Mesodermal cell (in vitro differentiated cells): Measurements from ENCODE around the gene COL13A1.
A peak's percentile ranks its signal among the peaks of the same experiment; 100 is the strongest.

Experiments used
- H3K27ac ChIP-seq: 2 replicates; pipeline ENCODE4 v1.7.0; 2013; ENCODE audit warnings: mild to moderate bottlenecking, low read depth, low read length, moderate library complexity; ENCODE audit not compliant: severe bottlenecking
- H3K36me3 ChIP-seq: 2 replicates; pipeline ENCODE4 v1.7.1; 2013; ENCODE audit warnings: mild to moderate bottlenecking, low read length, moderate library complexity; ENCODE audit not compliant: control insufficient read depth, insufficient read depth
- H3K4me1 ChIP-seq: one replicate; pipeline ENCODE4 v1.7.1; 2013; ENCODE audit warnings: mild to moderate bottlenecking, low read length; ENCODE audit not compliant: insufficient read depth, control insufficient read depth, poor library complexity, severe bottlenecking
- H3K4me3 ChIP-seq: 2 replicates; pipeline ENCODE4 v1.7.0; 2013; ENCODE audit warnings: low read length, control low read depth, mild to moderate bottlenecking; ENCODE audit not compliant: insufficient read depth, poor library complexity, severe bottlenecking; ENCODE audit errors: extremely low read depth
- H3K9me3 ChIP-seq: 2 replicates; pipeline ENCODE4 v1.7.1; 2013; ENCODE audit warnings: mild to moderate bottlenecking, low read length, moderate library complexity; ENCODE audit not compliant: control insufficient read depth
- WGBS, 2 experiments: methylation state at CpG; one replicate each; pipeline ENCODE4 v1.1.5; 2013; ENCODE audit warnings: missing lambda C conversion rate in 2 of 2; ENCODE audit not compliant: insufficient coverage in 2 of 2; 5-methylcytosine and 5-hydroxymethylcytosine counted together

The COL13A1 gene

GRCh38 chr10:69807122-69807521 lies 5.4 kb downstream of the COL13A1 start:
- Histone ChIP-seq H3K4me1 (peaks cover 64% of the 10 kb centered on the region), H3K27ac (peak overlapping the region; percentile 69), H3K4me3 (no peak overlapping the region), H3K9me3 (no peaks in the 10 kb centered on the region), H3K36me3 (no peaks in the 10 kb centered on the region)
- WGBS, 2 experiments: 80% methylated on average over 1 of the region's 2 CpGs; no CpG with 5 or more reads in 1 of the 2 experiments

DNA sequence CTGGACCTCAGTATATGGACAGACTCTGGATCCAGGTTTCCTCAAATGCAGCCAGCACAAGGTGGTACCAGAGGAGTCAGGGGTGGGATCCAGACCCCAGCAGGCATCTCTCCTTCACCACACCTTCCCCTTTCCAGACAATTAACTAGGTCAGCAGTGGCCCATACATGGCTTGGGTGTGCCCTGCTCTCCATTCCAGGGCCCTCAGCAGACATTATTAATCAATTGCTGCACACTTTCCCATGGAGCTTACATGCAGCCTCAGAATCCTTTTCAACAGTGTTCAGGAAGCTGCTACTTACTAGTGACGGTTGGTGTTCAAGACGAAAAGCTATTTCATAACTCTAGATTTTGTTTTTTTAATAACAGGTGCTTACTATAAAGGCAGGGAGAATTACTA lies 6.0 kb downstream of the COL13A1 start:
- Histone ChIP-seq H3K4me3 (no peak overlapping the region), H3K4me1 (peaks cover 64% of the 10 kb centered on the region), H3K9me3 (no peaks in the 10 kb centered on the region), H3K36me3 (no peaks in the 10 kb centered on the region), H3K27ac (peak overlapping the region; percentile 69)
- no CpG with 5 or more reads among the region's 2 CpGs for WGBS, 2 experiments

DNA sequence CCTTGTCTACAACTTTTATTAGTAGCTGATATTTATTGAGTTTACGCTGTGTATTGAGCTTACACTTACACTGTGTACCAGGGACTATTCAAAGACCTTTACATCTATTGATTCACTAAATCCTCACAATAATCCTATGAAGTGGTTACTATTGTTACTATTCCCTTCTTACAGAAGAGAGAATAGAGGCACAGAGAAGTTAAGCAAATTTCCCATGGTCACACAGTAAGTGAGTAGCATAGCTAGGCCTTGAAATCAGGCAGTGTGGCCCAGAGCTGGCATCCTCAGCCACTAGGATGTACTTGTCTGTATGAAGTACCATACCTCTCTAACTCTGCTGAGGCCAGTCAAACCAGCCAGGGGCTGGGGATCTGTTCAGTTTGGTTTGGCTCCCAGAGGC lies 7.6 kb downstream of the COL13A1 start:
- no CpG with 5 or more reads among the region's 1 CpG for WGBS, 2 experiments
- no peaks in the 10 kb centered on the region for H3K36me3 ChIP-seq

DNA sequence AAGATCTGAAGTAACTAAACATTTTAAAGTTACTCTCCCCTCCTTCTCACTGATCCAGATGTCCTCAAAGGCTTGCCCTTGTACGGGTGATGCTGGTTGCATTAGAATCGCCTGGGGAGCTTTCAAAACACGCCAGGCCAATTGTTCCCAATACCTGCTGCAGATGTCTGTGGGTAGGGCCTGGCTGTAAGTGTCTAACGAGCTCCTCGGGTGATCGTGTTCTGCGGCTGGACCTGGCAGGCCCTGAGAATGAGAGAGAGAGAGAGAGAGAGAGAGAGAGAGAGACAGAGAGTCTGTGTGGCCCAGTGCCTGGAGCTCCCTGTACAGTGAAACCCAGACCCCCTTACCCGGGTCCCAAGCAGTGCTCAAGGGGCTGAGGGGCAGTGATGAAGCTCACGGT lies 8.4 kb downstream of the COL13A1 start:
- Histone ChIP-seq H3K27ac (no peak overlapping the region), H3K9me3 (no peaks in the 10 kb centered on the region), H3K36me3 (no peaks in the 10 kb centered on the region), H3K4me1 (peaks cover 49% of the 10 kb centered on the region), H3K4me3 (no peak overlapping the region)
- 73 to 81% methylated on average over 8 of the region's 9 CpGs for WGBS, 2 experiments

More for the DNA sequence above, 7.6 kb downstream of the COL13A1 start:
- Histone ChIP-seq H3K9me3 (no peaks in the 10 kb centered on the region), H3K27ac (no peak overlapping the region), H3K4me3 (no peak overlapping the region), H3K4me1 (peaks cover 50% of the 10 kb centered on the region)

GRCh38 chr10:69810675-69811397 lies 9.1 kb downstream of the COL13A1 start:
- Histone ChIP-seq H3K4me3 (no peak overlapping the region), H3K4me1 (peaks cover 47% of the 10 kb centered on the region), H3K27ac (no peak overlapping the region), H3K9me3 (no peaks in the 10 kb centered on the region), H3K36me3 (no peaks in the 10 kb centered on the region)
- WGBS, 2 experiments: 74 to 77% methylated on average over 8 to 10 of the region's 12 CpGs

DNA sequence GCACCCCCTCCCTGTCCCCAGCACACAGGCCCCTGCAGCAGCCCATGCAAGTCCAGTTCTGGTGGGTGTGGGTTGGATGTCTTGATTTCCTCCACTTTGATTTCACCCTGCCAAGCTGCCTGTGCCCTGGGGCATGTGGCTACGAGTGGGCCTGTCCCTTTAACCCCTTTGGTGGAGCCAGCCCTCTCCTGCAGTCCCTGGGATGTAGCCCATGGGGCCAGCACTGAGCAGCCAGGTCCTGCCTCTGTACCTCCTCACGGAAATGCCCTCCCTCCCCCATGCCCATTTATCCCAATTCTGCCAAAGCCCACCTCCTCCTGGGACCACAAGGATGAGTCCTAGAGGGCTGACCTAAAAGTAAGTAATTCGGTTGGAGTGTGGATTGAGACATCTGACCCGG lies 11.9 kb downstream of the COL13A1 start:
- Histone ChIP-seq H3K36me3 (no peaks in the 10 kb centered on the region), H3K4me3 (no peak overlapping the region), H3K4me1 (peaks cover 27% of the 10 kb centered on the region), H3K9me3 (peaks cover 5% of the 10 kb centered on the region), H3K27ac (no peak overlapping the region)
- 79 to 90% methylated on average over 2 to 3 of the region's 4 CpGs for WGBS, 2 experiments

DNA sequence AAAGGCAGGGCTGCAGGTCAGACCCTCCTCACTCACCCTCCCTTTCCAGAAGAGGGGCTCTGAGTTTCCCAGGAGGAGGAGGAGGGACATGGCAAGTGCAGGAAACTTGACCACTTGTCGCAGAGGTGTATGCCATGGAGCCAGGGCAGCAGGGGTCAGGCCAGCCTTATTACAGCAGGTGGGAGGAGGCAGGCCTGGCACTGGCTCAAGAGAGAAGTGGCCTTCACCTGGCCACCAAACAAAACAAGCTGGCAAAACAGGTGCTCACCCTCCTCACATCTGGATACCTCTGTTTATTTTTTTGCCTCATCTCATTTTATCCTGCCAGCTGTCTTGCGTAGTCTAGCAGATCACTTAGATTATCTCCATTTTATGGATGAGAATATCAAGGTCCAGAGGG lies 12.5 kb downstream of the COL13A1 start:
- Histone ChIP-seq H3K4me3 (no peak overlapping the region), H3K27ac (no peak overlapping the region), H3K36me3 (no peaks in the 10 kb centered on the region), H3K4me1 (peaks cover 24% of the 10 kb centered on the region), H3K9me3 (peaks cover 8% of the 10 kb centered on the region)
- 92% methylated on average over 1 of the region's 2 CpGs; no CpG with 5 or more reads in 1 of the 2 experiments for WGBS, 2 experiments

GRCh38 chr10:69815104-69815503 lies 13.4 kb downstream of the COL13A1 start:
- WGBS, 2 experiments: 87 to 96% methylated on average over 5 to 6 of the region's 6 CpGs
- Histone ChIP-seq H3K9me3 (peaks cover 8% of the 10 kb centered on the region), H3K4me3 (no peak overlapping the region)

GRCh38 chr10:69816521-69816920 lies 14.8 kb downstream of the COL13A1 start:
- Histone ChIP-seq H3K4me1 (peaks cover 13% of the 10 kb centered on the region), H3K27ac (no peak overlapping the region), H3K36me3 (no peaks in the 10 kb centered on the region), H3K9me3 (peaks cover 8% of the 10 kb centered on the region), H3K4me3 (no peak overlapping the region)
- WGBS, 2 experiments: 82 to 85% methylated on average over 5 of the region's 5 CpGs

More at GRCh38 chr10:69815104-69815503, 13.4 kb downstream of the COL13A1 start:
- Histone ChIP-seq H3K4me1 (peaks cover 24% of the 10 kb centered on the region), H3K27ac (no peak overlapping the region), H3K36me3 (no peaks in the 10 kb centered on the region)

GRCh38 chr10:69817078-69817581 lies 15.4 kb downstream of the COL13A1 start:
- WGBS, 2 experiments: 76 to 80% methylated on average over 7 to 11 of the region's 11 CpGs
- no peak overlapping the region for H3K27ac ChIP-seq
- peaks cover 8% of the 10 kb centered on the region for H3K9me3 ChIP-seq
- H3K36me3 ChIP-seq: no peaks in the 10 kb centered on the region
- no peak overlapping the region for H3K4me3 ChIP-seq
- H3K4me1 ChIP-seq: peaks cover 15% of the 10 kb centered on the region

GRCh38 chr10:69818676-69819239 lies 17.1 kb downstream of the COL13A1 start:
- no peak overlapping the region for H3K4me3 ChIP-seq
- no peak overlapping the region for H3K27ac ChIP-seq
- H3K9me3 ChIP-seq: peaks cover 8% of the 10 kb centered on the region
- WGBS, 2 experiments: 86 to 96% methylated on average over 2 of the region's 2 CpGs
- peaks cover 15% of the 10 kb centered on the region for H3K4me1 ChIP-seq
- H3K36me3 ChIP-seq: peaks cover 11% of the 10 kb centered on the region
